HepG2 (cell line): ENCODE data around the gene SKIC2. TPM values are rescaled to one million over a fixed set of nuclear protein-coding genes. Genes with fewer than 3 reads are reported as not detected.

Experiments
- ASH2L ChIP-seq: fragments of 300-600, 200-600 bp; sonication (generic); IDR thresholded peaks from 2 replicates; pipeline ENCODE4 v1.7.0; 2017; ENCODE audit warnings: low read depth, mild to moderate bottlenecking, moderate library complexity, mixed read lengths, low read length; ENCODE audit not compliant: insufficient read length
- ATF4 ChIP-seq, 2 experiments: fragments of 450-650 bp in 1 of 2; sonication (generic) in 1 of 2; formaldehyde crosslinking; IDR thresholded peaks; 2 replicates each; pipeline versions ENCODE4 v1.5.0 to v1.8.0; 2020 to 2022; ENCODE audit warnings: mild to moderate bottlenecking in 1 of 2, missing genetic modification reagents in 1 of 2
- CAMTA2 ChIP-seq: sonication (generic); formaldehyde crosslinking; IDR thresholded peaks from 2 replicates; pipeline ENCODE4 v1.4.0; 2020; ENCODE audit warnings: mild to moderate bottlenecking, missing genetic modification reagents, borderline replicate concordance
- CENPBD1 ChIP-seq: sonication (generic); formaldehyde crosslinking; IDR thresholded peaks from 2 replicates; pipeline ENCODE4 v1.8.0; 2022; ENCODE audit warnings: missing genetic modification reagents, low read depth, mild to moderate bottlenecking, borderline replicate concordance
- EED ChIP-seq: sonication (generic); formaldehyde crosslinking; IDR thresholded peaks from 2 replicates; pipeline ENCODE4 v1.5.0; 2020; ENCODE audit warnings: mild to moderate bottlenecking, missing genetic modification reagents
- FOXM1 ChIP-seq: sonication (generic); formaldehyde crosslinking; IDR thresholded peaks from 2 replicates; pipeline ENCODE4 v1.5.0; 2020; ENCODE audit warnings: missing genetic modification reagents
- FOXP1 ChIP-seq, 2 experiments: fragments of 450-650 bp in 1 of 2; IDR thresholded peaks; 2 replicates each; pipeline ENCODE4 v1.6.1; 2017 to 2018; ENCODE audit warnings: antibody characterized with exemption in 1 of 2
- GABPB1 ChIP-seq: IDR thresholded peaks from 2 replicates; pipeline ENCODE4 v1.6.1; 2016; ENCODE audit warnings: mild to moderate bottlenecking, missing genetic modification reagents, moderate library complexity, missing compliant biosample characterization
- HDAC6 ChIP-seq: fragments of 200-600 bp; sonication (generic); IDR thresholded peaks from 2 replicates; pipeline ENCODE4 v1.7.0; 2017; ENCODE audit warnings: mild to moderate bottlenecking, antibody characterized with exemption, low read length, low read depth
- MAFF ChIP-seq: IDR thresholded peaks from 2 replicates; pipeline ENCODE4 v1.6.1; 2011; ENCODE audit warnings: low read depth, low read length, improper control_type of control experiment
- MXD3 ChIP-seq: IDR thresholded peaks from 2 replicates; pipeline ENCODE4 v1.6.1; 2016; ENCODE audit warnings: mild to moderate bottlenecking, missing biosample characterization, missing genetic modification reagents
- RAD51 ChIP-seq: fragments of 450-650 bp; IDR thresholded peaks from 2 replicates; pipeline ENCODE4 v1.6.1; 2016; ENCODE audit warnings: borderline replicate concordance
- RELA ChIP-seq: sonication (generic); formaldehyde crosslinking; IDR thresholded peaks from 2 replicates; pipeline ENCODE4 v1.4.0; 2020; ENCODE audit warnings: missing genetic modification reagents
- SALL1 ChIP-seq: sonication (generic); formaldehyde crosslinking; IDR thresholded peaks from 2 replicates; pipeline ENCODE4 v1.8.0; 2022; ENCODE audit warnings: mild to moderate bottlenecking, missing genetic modification reagents
- SP5 ChIP-seq: IDR thresholded peaks from 2 replicates; pipeline ENCODE4 v1.6.1; 2016; ENCODE audit warnings: low read depth, borderline replicate concordance
- SUZ12 ChIP-seq: fragments of 150-350 bp; IDR thresholded peaks from 2 replicates; pipeline ENCODE4 v1.6.1; 2014; ENCODE audit warnings: low read depth, low read length
- TEAD2 ChIP-seq: sonication (generic); formaldehyde crosslinking; IDR thresholded peaks from 2 replicates; pipeline ENCODE4 v1.9.0; 2021; ENCODE audit warnings: missing genetic modification reagents
- XRCC5 ChIP-seq: fragments of 200-400 bp; formaldehyde crosslinking; optimal IDR thresholded peaks from 2 replicates; pipeline ENCODE3; 2017; ENCODE audit warnings: mild to moderate bottlenecking, low read length
- ZBTB49 ChIP-seq: sonication (generic); formaldehyde crosslinking; IDR thresholded peaks from 2 replicates; pipeline ENCODE4 v1.4.0; 2020; ENCODE audit warnings: missing genetic modification reagents, borderline replicate concordance
- ZFP36L1 ChIP-seq: sonication (generic); formaldehyde crosslinking; IDR thresholded peaks from 2 replicates; pipeline ENCODE4 v1.8.0; 2022; ENCODE audit warnings: mild to moderate bottlenecking, missing genetic modification reagents, moderate library complexity
- ZNF121 ChIP-seq: sonication (generic); formaldehyde crosslinking; IDR thresholded peaks from 2 replicates; pipeline ENCODE4 v1.5.0; 2020; ENCODE audit warnings: mild to moderate bottlenecking, missing genetic modification reagents
- ZNF274 ChIP-seq: sonication (generic); formaldehyde crosslinking; IDR thresholded peaks from 2 replicates; pipeline ENCODE4 v1.5.1; 2020; ENCODE audit warnings: mild to moderate bottlenecking, missing genetic modification reagents
- ZNF468 ChIP-seq: sonication (generic); formaldehyde crosslinking; IDR thresholded peaks from 2 replicates; pipeline ENCODE4 v1.8.0; 2022; ENCODE audit warnings: mild to moderate bottlenecking, moderate library complexity, missing genetic modification reagents
- ZNF619 ChIP-seq: sonication (generic); formaldehyde crosslinking; IDR thresholded peaks from 2 replicates; pipeline ENCODE4 v1.4.0; 2020; ENCODE audit warnings: mild to moderate bottlenecking, missing genetic modification reagents
- ZNF720 ChIP-seq: sonication (generic); formaldehyde crosslinking; IDR thresholded peaks from 2 replicates; pipeline ENCODE4 v1.4.0; 2020; ENCODE audit warnings: missing genetic modification reagents
- ZNF746 ChIP-seq: sonication (generic); formaldehyde crosslinking; IDR thresholded peaks from 2 replicates; pipeline ENCODE4 v1.8.0; 2022; ENCODE audit warnings: mild to moderate bottlenecking, missing genetic modification reagents
- ZZZ3 ChIP-seq: sonication (generic); formaldehyde crosslinking; IDR thresholded peaks from 2 replicates; pipeline ENCODE4 v1.4.0; 2020; ENCODE audit warnings: missing genetic modification reagents, mild to moderate bottlenecking, borderline replicate concordance
- polyA plus RNA-seq, 8 experiments: library from polyadenylated mRNA; depleted of rRNA in 3 of 8; stranded (reverse) in 7 of 8; unstranded in 1 of 8; fragments of >200 nt; fragmentation: Illumina TruSeq in 4 of 8; extraction: Trizol in 4 of 8; gene quantifications; 2 replicates each; pipeline versions ENCODE4 v1.2.1 to v1.2.3, GENCODE V29; 2011 to 2016; ENCODE audit warnings: low read depth in 4 of 8, missing spikeins in 1 of 8, mixed read lengths in 1 of 8; ENCODE audit not compliant: insufficient read depth in 1 of 8
- total RNA-seq, 5 experiments: library from RNA; depleted of rRNA; stranded (reverse); fragments of >200 nt; fragmentation: Illumina TruSeq; extraction: Trizol; gene quantifications; 2 replicates each; pipeline ENCODE4 v1.2.3, GENCODE V29; 2016; ENCODE audit warnings: low read depth in 1 of 5

Gene SKIC2
- total and polyA plus RNA-seq, 2 of the 13 experiments (the other 11 are each of a cell fraction or from before 2014, with no cell fraction given): 67.1 to 68.4 TPM

DNA sequence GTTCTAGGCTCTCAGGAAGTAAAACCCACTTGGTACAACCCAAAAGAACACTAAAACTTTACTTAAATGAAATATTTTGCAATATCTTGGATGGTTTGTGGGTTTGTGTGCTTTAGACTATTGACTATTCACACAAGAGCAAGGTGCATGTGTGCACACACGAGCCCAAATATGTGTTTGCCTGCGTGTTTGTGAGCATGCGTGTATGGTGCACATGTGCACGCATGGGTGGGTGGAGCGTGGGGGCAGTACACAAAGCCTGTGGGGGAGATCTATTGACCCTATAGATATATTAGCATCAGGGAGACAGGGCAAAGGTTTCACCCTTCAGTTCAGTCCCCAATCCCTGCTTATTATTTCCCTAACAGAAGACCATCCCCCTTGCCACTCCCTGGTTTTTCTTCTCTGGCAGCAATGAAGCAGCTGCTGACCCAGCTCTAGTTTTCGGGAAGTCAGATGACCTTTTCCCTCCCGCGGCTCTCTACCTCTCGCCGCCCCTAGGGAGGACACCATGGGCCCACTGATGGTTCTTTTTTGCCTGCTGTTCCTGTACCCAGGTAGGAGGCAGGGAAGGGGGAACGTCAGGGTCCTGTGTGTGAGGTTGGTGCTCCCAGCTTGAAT, 31.6 kb upstream of the SKIC2 start, which contains the start of gene C2 (continued):
- TF ChIP-seq CENPBD1 (CRISPR knock-in tag) (no peak), GABPB1 (CRISPR knock-in tag) (peak; percentile 51; the same call in 1 of the 2 replicates), ZZZ3 (no peak), RELA (CRISPR knock-in tag) (no peak), ATF4 (CRISPR knock-in tag; IDR thresholded peaks at IDR 0.05) (peak in 1 of 2 experiments; percentile 86; a peak in 2 of 4 replicates), MAFF (no peak), ZNF121 (CRISPR knock-in tag) (no peak), ZNF619 (no peak), XRCC5 (peak; percentile 46), ZBTB49 (no peak), ZFP36L1 (CRISPR knock-in tag) (no peak), ASH2L (peak; percentile 45), HDAC6 (no peak), FOXM1 (no peak), EED (no peak), ZNF274 (CRISPR knock-in tag) (no peak; the same call in 1 of the 2 replicates), CAMTA2 (CRISPR knock-in tag) (no peak), TEAD2 (CRISPR knock-in tag) (no peak), ZNF746 (CRISPR knock-in tag) (peak; percentile 78), SALL1 (CRISPR knock-in tag) (peak; percentile 100), ZNF720 (CRISPR knock-in tag) (no peak), RAD51 (0 out of 2 replicates have a peak, but pooled peaks have one; percentile 5), MXD3 (peak; percentile 45; the same call in 1 of the 2 replicates), ZNF468 (no peak), SUZ12 (no peak), SP5 (CRISPR knock-in tag) (peak; percentile 93), FOXP1 (IDR thresholded peaks at IDR 0.05) (peak; percentile 59; the same call in 1 of the 2 replicates), FOXP1 (CRISPR knock-in tag; IDR thresholded peaks at IDR 0.05) (peak; percentile 98)
